HAP-1 (cell line): Measurements from ENCODE around the gene COMP.
A peak's percentile ranks its signal among the peaks of the same experiment; 100 is the strongest.
"Not testable (repeated sequence)": the region's sequence is repeated elsewhere in the genome, so short reads cannot be mapped to it uniquely, and the experiment has no call there.

Source experiments
- DNase-seq, 2 experiments: peaks; one replicate each; pipeline ENCODE4 v3.0.0-alpha.2; 2016 to 2020; ENCODE audit warnings: low spot score in 2 of 2
- H3K27me3 ChIP-seq: fragments of 250-450 bp; sonication (Bioruptor Pico); 2 replicates; pipeline ENCODE4 v1.5.1; 2020; ENCODE audit warnings: low read depth, mild to moderate bottlenecking, moderate library complexity
- H3K36me3 ChIP-seq: fragments of 250-450 bp; sonication (Bioruptor Pico); replicated peaks from 2 replicates; pipeline ENCODE4 v1.5.1; 2020; ENCODE audit warnings: mild to moderate bottlenecking
- H3K4me1 ChIP-seq: fragments of 250-450 bp; sonication (Bioruptor Pico); 2 replicates; pipeline ENCODE4 v1.5.1; 2020; ENCODE audit warnings: mild to moderate bottlenecking
- H3K4me3 ChIP-seq: fragments of 250-450 bp; sonication (Bioruptor Pico); 2 replicates; pipeline ENCODE4 v1.5.1; 2020; ENCODE audit warnings: mild to moderate bottlenecking, moderate library complexity
- H3K9me3 ChIP-seq: fragments of 250-450 bp; sonication (Bioruptor Pico); 2 replicates; pipeline ENCODE4 v1.5.1; 2020; ENCODE audit warnings: mild to moderate bottlenecking, moderate library complexity
- in situ Hi-C: fragments of 300-500 bp; cut with MboI; formaldehyde crosslinking; loops from 3 replicates; pipeline ENCODE4 v1.14.3; 2020; ENCODE audit warnings: low sequenced_read_pairs, inconsistent platforms, mixed read lengths

Gene COMP

GRCh38 chr19:18816645-18817044, 25.5 kb upstream of the COMP start:
- DNase-seq, H3K4me3 ChIP-seq, in situ Hi-C loops, H3K36me3 ChIP-seq, H3K27me3 ChIP-seq, H3K4me1 ChIP-seq, H3K9me3 ChIP-seq: not testable (repeated sequence)

DNA sequence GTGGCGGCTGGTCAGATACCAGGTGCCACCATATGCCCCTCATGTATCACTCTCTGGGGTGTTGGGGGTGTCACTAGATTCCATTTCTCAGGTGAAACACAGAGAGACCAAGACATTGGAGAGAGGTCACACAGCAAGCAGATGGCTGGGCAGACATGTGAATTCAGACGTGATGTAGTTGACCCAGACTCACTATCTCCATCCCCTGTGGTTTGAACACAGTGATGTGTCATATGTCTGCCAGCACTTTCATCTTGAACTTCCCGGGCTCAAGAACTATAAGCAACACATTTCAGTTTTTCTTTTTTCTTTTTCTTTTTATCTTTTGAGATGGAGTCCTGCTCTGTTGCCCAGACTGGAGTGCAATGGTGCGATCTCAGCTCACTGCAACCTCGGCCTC, 24.6 kb upstream of the COMP start:
- Histone ChIP-seq H3K9me3 (no peaks in the 10 kb centered on the region), H3K36me3 (no peaks in the 10 kb centered on the region), H3K27me3 (no peaks in the 10 kb centered on the region), H3K4me3 (no peak overlapping the region), H3K4me1 (no peaks in the 10 kb centered on the region)
- in situ Hi-C loops, result no loop called here
- no peak for DNase-seq

DNA sequence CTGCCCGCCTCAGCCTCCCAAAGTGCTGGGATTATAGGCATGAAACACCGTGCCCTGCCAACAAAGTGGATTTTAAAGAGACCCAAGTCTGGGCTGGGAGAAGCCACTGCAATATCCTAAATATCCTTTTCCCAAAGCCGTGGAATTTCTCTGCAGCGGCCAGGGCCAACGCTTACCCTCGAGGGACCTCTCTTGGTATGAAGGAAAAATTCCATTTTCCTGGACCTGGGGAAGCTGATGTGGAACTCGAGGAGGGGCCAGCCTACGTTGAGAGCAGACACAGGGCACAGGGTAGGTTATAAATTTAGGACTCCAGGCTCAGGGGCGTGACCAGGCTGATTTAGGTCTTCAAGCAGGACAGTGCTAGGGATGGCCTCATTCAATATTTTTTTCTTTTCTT, 23.0 kb upstream of the COMP start:
- no peak overlapping the region for H3K4me3 ChIP-seq
- peaks cover 4% of the 10 kb centered on the region; the same call in 1 of the 2 replicates for H3K27me3 ChIP-seq
- H3K9me3 ChIP-seq, result no peaks in the 10 kb centered on the region
- DNase-seq, result no peak
- H3K36me3 ChIP-seq, result no peaks in the 10 kb centered on the region
- in situ Hi-C loops, result no loop called here
- H3K4me1 ChIP-seq, result no peaks in the 10 kb centered on the region

- H3K27me3 ChIP-seq, H3K9me3 ChIP-seq, in situ Hi-C loops, H3K36me3 ChIP-seq, H3K4me3 ChIP-seq, DNase-seq, H3K4me1 ChIP-seq: not testable (repeated sequence)
Measured at GRCh38 chr19:18811638-18812037, 20.5 kb upstream of the COMP start.

DNA sequence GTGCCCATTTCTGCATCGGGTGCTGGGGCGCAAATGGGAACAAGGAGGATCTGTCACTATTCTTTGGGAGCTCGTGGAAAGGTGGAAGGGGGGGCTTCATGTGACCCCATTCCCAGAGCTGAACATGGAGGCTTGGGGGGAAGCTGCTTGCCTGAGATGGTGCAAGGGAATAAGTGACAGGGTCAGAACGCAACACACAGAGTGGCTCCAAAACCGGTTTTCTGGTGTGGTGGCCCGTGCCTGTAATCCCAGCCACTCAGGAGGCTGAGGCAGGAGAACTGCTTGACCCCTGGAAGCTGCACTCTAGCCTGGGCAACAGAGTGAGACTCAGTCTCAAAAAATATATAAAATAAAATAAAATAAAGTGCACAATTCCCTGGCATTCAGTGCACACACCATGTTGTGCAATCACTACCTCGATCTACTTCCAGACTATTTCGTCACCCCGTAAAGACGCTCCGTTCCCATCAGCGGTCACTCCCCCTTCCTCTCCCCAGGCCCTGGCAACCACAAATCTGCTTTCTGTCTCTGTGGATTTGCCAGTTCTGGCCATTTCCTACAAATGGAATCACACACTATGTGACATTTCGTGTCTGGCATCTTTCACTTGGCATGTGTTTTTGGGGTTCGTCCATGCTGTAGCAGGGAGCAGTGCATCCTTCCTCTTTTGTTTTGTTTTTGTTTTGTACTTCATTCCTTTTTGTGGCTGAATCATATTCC, 18.2 kb upstream of the COMP start:
- Histone ChIP-seq H3K4me1 (no peaks in the 10 kb centered on the region), H3K9me3 (no peaks in the 10 kb centered on the region), H3K27me3 (peaks cover 7% of the 10 kb centered on the region; the same call in 1 of the 2 replicates), H3K4me3 (no peak overlapping the region), H3K36me3 (no peaks in the 10 kb centered on the region)
- no peak for DNase-seq
- in situ Hi-C loops, result no loop called here

DNA sequence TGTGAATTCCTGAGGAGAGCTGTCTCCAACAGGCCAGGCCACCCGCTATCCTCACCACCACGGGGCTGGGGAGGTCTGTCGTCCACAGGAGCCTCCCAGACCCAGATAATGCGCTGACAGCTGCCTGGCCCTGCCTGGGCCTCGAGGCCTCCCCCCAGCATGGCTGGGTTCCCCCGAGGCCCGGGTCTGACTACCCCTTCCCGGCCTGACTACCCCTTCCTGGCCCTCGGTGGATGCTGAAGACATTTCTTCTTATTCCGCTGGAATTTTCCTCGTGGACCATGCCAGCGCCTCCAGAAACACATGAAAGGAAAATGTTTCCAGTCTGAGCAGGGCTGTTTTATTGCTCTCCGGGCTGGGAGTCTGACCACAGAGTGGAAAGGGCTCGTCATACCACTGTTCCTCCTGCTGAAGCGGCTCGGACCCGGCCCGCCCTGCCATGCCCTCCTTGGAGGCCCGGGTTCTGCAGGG, 16.8 kb upstream of the COMP start:
- H3K9me3 ChIP-seq, result no peaks in the 10 kb centered on the region
- no peak for DNase-seq
- H3K4me3 ChIP-seq, result no peak overlapping the region
- no peaks in the 10 kb centered on the region for H3K36me3 ChIP-seq
- no peaks in the 10 kb centered on the region for H3K4me1 ChIP-seq
- peaks cover 7% of the 10 kb centered on the region; the same call in 1 of the 2 replicates for H3K27me3 ChIP-seq
- in situ Hi-C loops, result no loop called here

DNA sequence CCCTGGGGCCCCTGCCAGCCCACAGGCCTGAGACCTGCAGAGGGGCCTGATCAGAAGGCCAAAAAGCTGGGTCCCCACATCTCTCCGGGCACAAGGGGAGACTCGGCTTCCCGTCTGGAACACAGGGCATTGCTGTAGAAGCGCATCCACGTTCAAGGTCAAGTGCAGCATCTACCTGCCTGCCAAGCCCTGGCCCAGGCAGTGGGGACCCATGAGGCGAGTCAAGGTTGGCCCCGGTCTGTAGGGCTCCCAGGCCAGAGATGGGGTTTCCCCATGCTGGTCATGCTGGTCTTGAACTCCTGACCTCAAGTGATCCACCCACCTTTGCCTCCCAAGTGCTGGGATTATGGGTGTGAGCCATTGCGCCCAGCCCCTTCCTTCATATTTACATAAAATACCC, 13.5 kb upstream of the COMP start:
- H3K4me3 ChIP-seq, result no peak overlapping the region
- in situ Hi-C loops, result no loop called here
- no peaks in the 10 kb centered on the region for H3K4me1 ChIP-seq
- no peaks in the 10 kb centered on the region for H3K9me3 ChIP-seq
- peaks cover 7% of the 10 kb centered on the region; the same call in 1 of the 2 replicates for H3K27me3 ChIP-seq
- H3K36me3 ChIP-seq, result no peaks in the 10 kb centered on the region
- no peak for DNase-seq

- in situ Hi-C loops, result no loop called here
- Histone ChIP-seq H3K27me3 (peaks cover 3% of the 10 kb centered on the region; the same call in 1 of the 2 replicates), H3K4me3 (no peak overlapping the region), H3K36me3 (no peaks in the 10 kb centered on the region), H3K9me3 (no peaks in the 10 kb centered on the region), H3K4me1 (no peaks in the 10 kb centered on the region)
- no peak for DNase-seq
Measured at GRCh38 chr19:18804139-18804601, 13.1 kb upstream of the COMP start.

DNA sequence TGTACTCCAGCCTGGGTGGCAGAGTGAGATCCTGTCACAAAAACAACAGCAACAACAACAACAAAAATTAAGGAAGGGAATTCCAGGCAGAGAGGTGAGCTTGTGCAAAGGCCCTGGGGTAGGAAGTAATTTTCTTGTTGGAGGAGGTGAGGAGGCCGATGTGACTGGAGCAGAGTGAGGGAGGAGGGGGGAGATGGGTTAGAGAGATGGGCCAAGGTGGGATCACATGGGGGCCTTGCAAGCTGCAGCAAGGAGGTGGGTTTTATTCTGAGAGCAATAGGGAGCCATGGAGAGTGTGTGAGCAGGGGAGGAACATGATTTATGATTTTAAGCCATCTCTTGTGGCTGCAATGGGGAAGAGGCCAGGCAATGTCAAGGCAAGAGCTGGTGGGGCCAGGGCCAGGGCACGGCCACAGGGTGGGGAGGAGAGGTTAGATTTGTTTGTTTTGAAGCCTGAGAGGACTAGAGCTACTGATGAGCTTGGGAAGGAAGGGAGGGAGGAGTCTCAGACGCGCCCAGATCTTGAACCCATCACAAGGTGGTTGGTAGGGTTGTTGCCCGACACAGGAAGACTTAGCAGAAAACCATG, 12.5 kb upstream of the COMP start:
- Histone ChIP-seq H3K27me3 (no peaks in the 10 kb centered on the region), H3K36me3 (no peaks in the 10 kb centered on the region), H3K4me3 (no peak overlapping the region), H3K4me1 (no peaks in the 10 kb centered on the region), H3K9me3 (no peaks in the 10 kb centered on the region)
- in situ Hi-C loops, result no loop called here
- no peak for DNase-seq

DNA sequence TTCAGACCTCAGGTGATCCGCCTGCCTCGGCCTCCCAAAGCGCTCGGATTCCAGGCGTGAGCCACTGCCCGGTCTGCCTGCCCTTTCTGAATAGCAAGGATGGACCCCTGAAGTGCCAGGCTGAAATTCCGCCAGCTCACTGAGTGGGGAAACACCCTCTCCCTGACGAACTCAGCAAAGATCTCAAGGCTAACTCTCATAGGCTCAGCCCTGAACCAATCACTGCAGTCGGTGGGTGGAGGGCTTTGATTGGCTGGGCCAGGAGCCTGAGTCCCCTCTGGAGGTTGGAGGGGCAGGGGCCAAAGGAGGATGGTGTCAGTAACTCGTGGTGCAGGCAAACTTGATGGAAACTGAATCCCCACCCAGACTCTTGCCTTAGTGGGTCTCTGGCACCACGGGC, 11.2 kb upstream of the COMP start:
- no peaks in the 10 kb centered on the region for H3K27me3 ChIP-seq
- H3K4me1 ChIP-seq, result no peaks in the 10 kb centered on the region
- no peaks in the 10 kb centered on the region for H3K9me3 ChIP-seq
- in situ Hi-C loops, result no loop called here
- no peak overlapping the region for H3K4me3 ChIP-seq
- peak in 1 of 2 experiments; percentile 44 for DNase-seq
- no peaks in the 10 kb centered on the region for H3K36me3 ChIP-seq

DNA sequence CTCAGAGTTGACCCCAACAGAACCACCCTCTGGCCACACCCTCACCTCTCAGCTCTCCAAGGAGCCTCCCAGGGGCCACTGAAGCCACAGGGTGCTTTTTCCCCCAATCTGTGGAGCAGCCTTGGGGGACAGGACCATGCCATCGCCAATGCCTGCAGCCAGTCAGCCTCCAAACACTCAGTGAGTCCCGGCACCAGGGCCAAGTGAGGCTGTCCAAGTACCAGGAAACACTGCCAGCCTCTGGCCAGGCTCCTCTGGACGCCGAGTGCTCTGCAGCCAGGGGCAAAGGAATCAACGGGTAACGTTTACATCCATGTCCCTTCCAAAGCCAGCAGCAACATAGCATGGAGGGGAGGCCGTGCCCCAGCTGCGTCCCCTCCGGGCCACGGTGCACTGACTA, 9.5 kb upstream of the COMP start:
- H3K4me1 ChIP-seq, result no peaks in the 10 kb centered on the region
- no peak overlapping the region for H3K4me3 ChIP-seq
- no peaks in the 10 kb centered on the region for H3K9me3 ChIP-seq
- DNase-seq, result no peak
- in situ Hi-C loops, result no loop called here
- no peaks in the 10 kb centered on the region for H3K27me3 ChIP-seq
- no peaks in the 10 kb centered on the region for H3K36me3 ChIP-seq

DNA sequence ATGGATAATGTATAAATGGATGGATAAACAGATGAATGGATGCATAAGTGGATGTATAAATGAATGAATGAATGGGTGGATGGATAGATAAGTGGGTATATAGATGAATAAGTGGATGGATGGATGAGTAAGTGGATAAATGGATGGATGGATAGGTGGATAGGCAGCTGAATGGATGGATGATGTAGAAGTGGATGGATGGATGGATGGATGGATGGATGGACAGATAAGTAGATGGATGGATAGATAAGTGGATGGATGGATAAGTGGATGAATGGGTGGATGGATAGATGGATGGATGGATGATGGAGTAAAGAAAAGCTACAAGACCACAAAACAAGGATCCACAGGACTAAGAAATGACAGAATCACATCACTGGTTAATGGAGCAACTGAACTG, 9.0 kb upstream of the COMP start:
- in situ Hi-C loops, result no loop called here
- no peaks in the 10 kb centered on the region for H3K27me3 ChIP-seq
- DNase-seq, result no peak
- H3K9me3 ChIP-seq, result no peaks in the 10 kb centered on the region
- H3K4me3 ChIP-seq, result no peak overlapping the region
- H3K4me1 ChIP-seq, result no peaks in the 10 kb centered on the region
- no peaks in the 10 kb centered on the region for H3K36me3 ChIP-seq

DNA sequence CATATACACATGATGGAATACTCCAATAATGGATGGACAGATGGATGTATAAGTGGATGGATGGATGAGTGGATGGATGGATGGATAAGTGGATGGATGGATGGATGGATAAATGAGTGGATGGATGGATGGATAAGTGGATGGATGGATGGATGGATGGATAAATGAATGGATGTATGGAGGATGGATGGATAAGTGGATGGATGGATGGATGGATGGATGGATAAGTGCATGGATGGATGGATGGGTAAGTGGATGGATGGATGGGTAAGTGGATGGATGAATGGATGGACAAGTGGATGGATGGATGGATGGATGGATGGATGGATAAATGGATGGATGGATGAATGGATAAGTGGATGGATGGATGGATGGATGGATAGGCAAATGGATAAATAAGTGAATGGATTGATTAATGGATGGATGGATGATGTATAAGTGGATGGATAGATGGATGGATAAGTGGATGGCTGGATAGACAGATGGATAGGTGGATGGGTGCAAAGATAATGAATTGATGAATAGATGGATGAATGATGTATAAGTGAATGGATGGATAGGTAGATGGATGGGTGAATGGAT, 8.4 kb upstream of the COMP start:
- in situ Hi-C loops, result no loop called here
- Histone ChIP-seq H3K4me1 (no peaks in the 10 kb centered on the region), H3K27me3 (no peaks in the 10 kb centered on the region), H3K36me3 (no peaks in the 10 kb centered on the region), H3K4me3 (no peak overlapping the region), H3K9me3 (no peaks in the 10 kb centered on the region)
- DNase-seq, result no peak
